ENCODE data around the gene VSX2. TPM values are rescaled to one million over a fixed set of nuclear protein-coding genes. Genes with fewer than 3 reads are reported as not detected.

VSX2 gene
- total RNA-seq, 1 experiment from 2014 or later = not detected

DNA sequence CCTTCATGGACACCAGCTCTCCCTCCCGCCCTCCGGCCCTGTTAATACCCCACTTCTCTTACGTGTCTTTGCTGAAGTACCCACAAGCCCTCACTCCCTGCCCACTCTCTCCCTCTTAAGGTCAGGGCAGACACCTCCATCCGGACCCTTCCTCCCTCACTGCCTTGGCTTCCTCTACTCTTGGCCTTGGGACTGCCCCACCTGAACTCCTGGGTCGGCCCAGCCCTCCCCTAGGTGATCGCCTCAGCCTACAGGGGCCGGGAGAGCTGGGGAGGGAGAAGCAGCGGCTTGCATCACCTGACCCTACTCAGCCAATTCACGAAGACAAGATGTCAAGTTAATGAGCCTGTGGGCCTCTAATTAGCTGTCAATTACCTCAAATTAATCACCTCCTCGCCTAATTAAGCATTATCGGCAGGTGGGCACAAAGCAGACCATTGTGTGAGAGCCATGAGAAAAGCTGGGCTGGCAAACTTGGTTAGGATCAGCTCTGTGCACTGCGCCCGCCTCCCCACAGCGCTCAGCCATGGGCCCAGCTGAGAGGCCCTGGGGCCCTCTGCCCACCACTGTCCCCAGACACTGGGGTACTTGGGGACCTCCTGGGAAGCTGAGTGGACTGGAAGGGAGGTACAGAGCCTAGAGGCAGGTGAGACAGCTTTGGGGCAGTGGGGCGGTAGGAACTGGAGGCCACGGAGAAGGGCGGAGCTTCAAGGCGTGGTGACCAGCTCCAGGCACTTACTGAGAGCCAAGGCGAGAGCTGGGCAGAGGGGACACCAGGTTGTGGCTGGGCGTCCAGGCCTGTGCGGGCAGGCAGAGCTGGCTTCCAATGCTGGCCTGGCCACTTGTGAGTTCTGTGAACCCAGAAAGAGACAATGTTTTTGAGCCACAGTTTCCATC is 25.1 kb upstream of the VSX2 start:
- Histone ChIP-seq H3K27me3 (replicated peaks) (peaks cover 13% of the 10 kb centered on the region; the same call in 1 of the 2 replicates), H3K4me3 (no peak overlapping the region), H3K4me1 (replicated peaks) (peaks cover 8% of the 10 kb centered on the region)

DNA sequence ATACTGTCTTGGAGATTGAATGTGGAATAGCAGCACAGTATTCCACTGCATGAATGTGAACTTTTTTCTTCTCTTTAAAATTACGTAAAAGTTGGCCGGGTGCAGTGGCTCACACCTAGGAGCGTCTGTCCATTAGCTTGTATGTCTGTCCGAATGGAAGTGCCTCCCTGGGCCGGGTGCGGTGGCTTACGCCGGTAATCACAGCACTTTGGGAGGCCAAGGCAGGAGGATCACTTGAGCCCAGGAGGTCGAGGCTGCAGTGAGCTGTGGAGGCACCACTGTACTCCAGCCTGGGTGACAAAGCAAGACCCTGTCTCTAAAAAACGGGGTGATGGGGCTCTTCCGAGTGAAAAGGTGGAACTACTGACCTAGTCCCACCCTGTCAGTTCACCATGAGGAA is 22.6 kb upstream of the VSX2 start:
- H3K27ac ChIP-seq = no peak overlapping the region
- peaks cover 13% of the 10 kb centered on the region; the same call in 1 of the 2 replicates for H3K27me3 ChIP-seq (replicated peaks)
- H3K36me3 ChIP-seq = no peaks in the 10 kb centered on the region
- no peak for DNase-seq (ENCODE audit: low read depth in 1 of 2, low spot score in 2 of 2)
- no peaks in the 10 kb centered on the region for H3K9me3 ChIP-seq (replicated peaks)
- peaks cover 8% of the 10 kb centered on the region for H3K4me1 ChIP-seq (replicated peaks)
- no peak overlapping the region for H3K4me3 ChIP-seq

More for the DNA sequence above, 25.1 kb upstream of the VSX2 start:
- no peak overlapping the region for H3K27ac ChIP-seq
- no peaks in the 10 kb centered on the region for H3K36me3 ChIP-seq
- no peak for DNase-seq (ENCODE audit: low read depth in 1 of 2, low spot score in 2 of 2)
- H3K9me3 ChIP-seq (replicated peaks) = no peaks in the 10 kb centered on the region

DNA sequence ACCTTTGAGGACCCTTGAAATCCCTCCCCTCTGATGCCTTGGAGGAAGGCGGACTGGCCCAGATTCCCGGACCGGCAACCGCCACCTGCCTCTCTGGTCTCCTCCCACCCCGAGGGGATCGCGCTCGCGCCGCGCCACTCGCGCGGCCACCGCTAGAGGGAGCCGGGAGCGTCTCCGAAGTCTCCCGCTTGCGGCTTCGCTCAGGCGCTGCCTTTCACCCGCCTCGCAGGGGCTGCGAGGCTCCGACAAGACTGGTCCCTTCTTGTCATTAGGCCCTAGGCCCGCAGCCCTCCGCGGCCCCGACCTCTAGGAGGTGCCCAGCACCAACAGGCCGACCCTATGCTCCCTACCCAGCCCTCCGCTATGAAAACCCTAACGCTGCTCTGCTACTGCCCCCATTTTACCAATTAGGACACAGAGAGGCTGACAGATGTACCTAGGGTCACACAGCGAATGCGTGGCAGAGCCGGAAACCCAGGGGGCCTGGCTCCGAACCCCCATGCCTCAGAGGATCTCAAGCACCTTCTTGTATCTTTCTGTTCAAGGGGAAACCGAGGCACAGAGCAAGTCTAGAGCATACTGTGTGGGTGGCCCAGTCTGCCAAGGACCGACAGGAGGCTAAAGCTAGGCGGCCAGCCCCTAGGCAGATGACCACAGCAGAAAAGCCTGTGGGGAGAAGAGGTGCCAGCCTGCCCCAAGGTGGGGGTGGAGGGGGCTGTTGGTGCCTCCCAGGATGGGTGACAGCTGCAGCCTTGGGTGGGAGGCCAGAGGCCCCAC is 21.4 kb upstream of the VSX2 start:
- peak; percentile 66 to 68 for DNase-seq (ENCODE audit: low read depth in 1 of 2, low spot score in 2 of 2)
- peaks cover 8% of the 10 kb centered on the region for H3K4me1 ChIP-seq (replicated peaks)
- no peaks in the 10 kb centered on the region for H3K36me3 ChIP-seq
- H3K4me3 ChIP-seq = no peak overlapping the region
- H3K27ac ChIP-seq = no peak overlapping the region
- H3K9me3 ChIP-seq (replicated peaks) = no peaks in the 10 kb centered on the region
- peaks cover 13% of the 10 kb centered on the region; the same call in 1 of the 2 replicates for H3K27me3 ChIP-seq (replicated peaks)

DNA sequence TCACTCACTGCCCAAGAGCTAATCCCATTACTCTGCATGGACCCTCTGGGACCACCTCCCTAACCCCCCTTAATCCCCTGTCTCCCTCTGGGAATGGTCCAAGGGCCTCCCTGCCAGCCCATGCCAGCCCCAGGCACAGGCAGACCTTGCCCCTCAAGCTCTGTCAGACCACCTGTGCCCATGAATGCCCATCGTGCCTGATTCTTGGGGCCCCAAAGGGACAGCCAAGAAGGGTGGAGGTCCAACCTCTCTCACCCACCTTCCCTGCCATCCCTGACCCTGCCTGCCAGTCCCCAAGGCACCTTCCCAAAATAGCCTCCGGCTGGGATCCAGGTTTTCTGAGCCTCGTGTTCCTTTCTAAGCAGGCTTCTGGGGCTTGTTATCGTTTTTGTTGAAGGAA is 20.8 kb upstream of the VSX2 start:
- Histone ChIP-seq H3K4me1 (replicated peaks) (peaks cover 8% of the 10 kb centered on the region), H3K36me3 (no peaks in the 10 kb centered on the region), H3K9me3 (replicated peaks) (no peaks in the 10 kb centered on the region), H3K27me3 (replicated peaks) (peaks cover 13% of the 10 kb centered on the region; the same call in 1 of the 2 replicates), H3K27ac (no peak overlapping the region), H3K4me3 (no peak overlapping the region)
- no peak for DNase-seq (ENCODE audit: low read depth in 1 of 2, low spot score in 2 of 2)

DNA sequence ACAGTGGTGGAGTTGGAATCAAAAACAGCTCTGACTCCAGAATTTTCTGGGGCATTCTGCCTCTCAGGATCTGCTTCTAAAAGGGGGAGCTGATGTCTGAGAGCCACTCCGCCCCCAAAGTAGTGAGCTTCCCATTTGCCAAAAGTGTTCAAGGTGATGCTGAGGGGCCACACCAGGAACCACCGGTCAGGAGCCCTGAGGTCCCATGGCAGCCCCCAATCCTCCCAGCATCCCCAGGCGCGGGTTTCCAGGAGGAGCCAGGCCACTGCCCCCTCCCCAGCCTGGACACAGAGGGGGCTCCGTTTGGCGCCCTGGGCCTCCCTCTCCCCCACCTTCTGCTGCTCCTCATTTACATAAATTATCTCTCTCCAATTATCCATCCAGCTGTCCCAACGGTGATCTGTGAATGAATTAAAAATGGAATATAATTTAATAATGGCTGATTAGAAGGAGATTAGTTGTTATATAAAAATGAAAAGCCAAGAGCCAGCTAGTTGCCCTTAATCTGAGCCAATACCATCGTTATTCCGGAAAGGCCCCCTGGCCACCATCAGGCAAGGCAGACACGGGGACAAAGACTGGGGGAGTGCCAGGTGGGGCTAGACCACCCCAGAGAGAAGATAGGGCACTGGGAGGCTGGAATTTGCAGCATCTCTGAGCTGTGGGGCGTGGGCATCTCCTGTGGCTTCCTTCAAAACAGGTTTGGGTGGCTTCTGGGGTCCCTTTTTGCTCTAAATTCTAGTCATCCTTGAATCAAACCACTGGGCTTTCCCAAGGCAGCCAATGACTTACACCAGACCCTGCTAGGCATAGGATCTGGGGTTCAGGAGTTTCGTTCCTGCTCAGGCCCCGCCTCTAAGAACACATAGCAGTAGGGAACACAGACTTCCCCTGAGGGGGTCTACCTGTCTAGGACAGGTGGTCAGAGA is 19.7 kb upstream of the VSX2 start:
- Histone ChIP-seq H3K27me3 (replicated peaks) (peaks cover 13% of the 10 kb centered on the region; the same call in 1 of the 2 replicates), H3K4me3 (no peak overlapping the region), H3K9me3 (replicated peaks) (no peaks in the 10 kb centered on the region), H3K36me3 (no peaks in the 10 kb centered on the region), H3K4me1 (replicated peaks) (peaks cover 8% of the 10 kb centered on the region), H3K27ac (no peak overlapping the region)
- DNase-seq (ENCODE audit: low read depth in 1 of 2, low spot score in 2 of 2) = no peak

DNA sequence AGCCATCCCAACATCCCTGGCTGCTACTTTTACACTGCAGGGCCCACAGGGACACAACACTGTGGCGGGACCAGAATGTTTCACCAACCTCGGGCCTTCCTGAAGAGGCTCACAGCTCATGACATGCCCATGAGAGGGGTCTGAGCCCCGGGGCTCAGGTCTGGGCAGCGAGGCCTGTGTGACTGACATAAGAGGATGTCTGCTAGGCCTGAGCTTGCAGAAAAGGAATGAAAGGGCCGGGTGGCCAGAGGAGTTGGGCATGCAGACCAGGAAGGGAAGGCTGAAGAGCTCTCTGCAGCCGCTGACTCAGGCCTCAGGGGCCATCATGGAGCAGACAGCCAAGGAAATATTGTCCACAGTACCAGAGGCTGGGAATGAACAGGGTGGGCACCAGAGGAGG is 18.3 kb upstream of the VSX2 start:
- no peaks in the 10 kb centered on the region for H3K9me3 ChIP-seq (replicated peaks)
- no peaks in the 10 kb centered on the region for H3K36me3 ChIP-seq
- DNase-seq (ENCODE audit: low read depth in 1 of 2, low spot score in 2 of 2) = no peak
- no peak overlapping the region for H3K27ac ChIP-seq
- H3K4me1 ChIP-seq (replicated peaks) = peaks cover 8% of the 10 kb centered on the region
- H3K4me3 ChIP-seq = no peak overlapping the region
- peaks cover 13% of the 10 kb centered on the region; the same call in 1 of the 2 replicates for H3K27me3 ChIP-seq (replicated peaks)

DNA sequence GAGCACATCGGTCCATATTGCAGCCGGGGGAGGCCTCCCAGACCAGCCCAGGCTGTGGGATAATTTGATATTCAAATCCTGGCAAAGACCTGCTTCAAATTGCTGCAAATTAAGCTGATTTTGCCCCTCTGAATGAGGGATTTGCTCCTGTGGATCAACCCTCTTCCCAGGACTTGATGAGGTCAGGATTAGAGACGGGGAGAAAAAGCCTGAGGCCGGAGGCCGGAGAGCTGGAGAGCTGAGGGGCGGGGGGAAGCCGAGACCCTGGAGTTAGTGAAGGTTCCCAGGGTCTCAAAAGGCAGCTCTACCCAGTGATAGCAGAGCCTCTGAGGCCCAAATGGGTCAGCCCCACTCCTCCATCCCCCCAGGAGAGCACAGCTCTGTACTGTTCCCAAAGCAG is 17.5 kb upstream of the VSX2 start:
- Histone ChIP-seq H3K36me3 (no peaks in the 10 kb centered on the region), H3K27ac (no peak overlapping the region), H3K4me3 (no peak overlapping the region), H3K4me1 (replicated peaks) (peaks cover 8% of the 10 kb centered on the region), H3K9me3 (replicated peaks) (no peaks in the 10 kb centered on the region), H3K27me3 (replicated peaks) (peaks cover 9% of the 10 kb centered on the region; the same call in 1 of the 2 replicates)
- DNase-seq (ENCODE audit: low read depth in 1 of 2, low spot score in 2 of 2) = no peak

DNA sequence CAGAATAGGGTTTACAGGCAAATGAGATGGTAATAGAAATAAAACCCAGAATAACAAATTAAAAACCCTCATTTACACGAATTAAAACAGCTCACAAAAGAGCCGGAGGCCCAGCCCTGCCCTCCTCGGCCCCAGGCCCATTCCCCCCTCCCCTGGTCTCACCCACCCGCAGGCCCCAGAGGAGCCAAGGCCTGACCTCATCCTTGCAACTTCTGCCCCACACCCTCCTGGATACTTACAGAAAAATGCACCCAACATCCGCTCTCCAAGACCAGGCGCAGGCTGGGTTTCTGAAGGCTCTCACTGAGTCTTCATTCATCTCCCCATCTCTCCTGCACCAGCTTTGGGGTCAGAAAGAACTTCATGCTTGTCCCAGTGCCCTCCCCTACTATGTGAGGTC is 16.2 kb upstream of the VSX2 start:
- Histone ChIP-seq H3K36me3 (no peaks in the 10 kb centered on the region), H3K27ac (no peak overlapping the region), H3K4me3 (no peak overlapping the region), H3K27me3 (replicated peaks) (peaks cover 6% of the 10 kb centered on the region; the same call in 1 of the 2 replicates), H3K9me3 (replicated peaks) (no peaks in the 10 kb centered on the region), H3K4me1 (replicated peaks) (peaks cover under 1% of the 10 kb centered on the region)
- no peak for DNase-seq (ENCODE audit: low read depth in 1 of 2, low spot score in 2 of 2)

DNA sequence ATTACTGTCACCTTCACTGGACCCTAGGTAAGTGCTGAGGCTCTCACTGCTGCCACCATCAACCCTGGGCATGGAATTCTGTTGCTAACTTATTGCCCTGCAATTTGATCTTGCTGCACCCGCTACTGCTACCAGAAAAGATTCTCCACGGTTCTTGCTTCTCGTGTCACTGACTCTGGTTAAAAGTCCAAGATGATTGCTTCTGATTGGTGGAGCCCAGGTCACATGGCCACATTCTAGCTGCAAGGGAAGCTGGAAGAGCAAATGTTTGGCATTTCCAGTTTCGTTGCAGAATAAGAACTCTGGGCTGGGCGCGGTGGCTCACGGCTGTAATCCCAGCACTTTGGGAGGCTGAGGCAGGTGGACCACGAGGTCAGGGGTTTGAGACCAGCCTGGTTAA is 7.5 kb upstream of the VSX2 start:
- no peak for DNase-seq (ENCODE audit: low read depth in 1 of 2, low spot score in 2 of 2)
- H3K36me3 ChIP-seq = no peaks in the 10 kb centered on the region
- H3K27me3 ChIP-seq (replicated peaks) = peaks cover 27% of the 10 kb centered on the region
- no peak overlapping the region for H3K4me3 ChIP-seq
- H3K27ac ChIP-seq = no peak overlapping the region
- H3K9me3 ChIP-seq (replicated peaks) = no peaks in the 10 kb centered on the region
- no peaks in the 10 kb centered on the region for H3K4me1 ChIP-seq (replicated peaks)

DNA sequence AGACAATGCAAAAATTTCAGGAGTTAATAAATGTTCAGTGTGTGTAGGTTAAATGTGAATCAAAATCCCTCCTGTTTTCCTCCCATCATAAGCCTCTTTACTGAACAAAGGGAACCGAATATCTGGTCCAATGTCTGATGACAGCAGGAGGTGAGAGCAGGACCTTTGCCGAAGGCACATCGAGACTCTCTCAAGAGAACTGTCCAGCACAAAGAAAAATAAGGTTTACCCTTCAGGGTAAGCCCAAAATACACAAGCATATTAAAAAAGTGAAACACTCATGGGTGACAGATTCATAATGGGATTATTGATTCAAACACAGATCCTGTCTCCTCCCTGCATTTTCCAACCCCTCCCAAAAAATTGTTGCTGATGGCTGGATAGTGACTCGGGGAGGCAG is 4.2 kb upstream of the VSX2 start:
- peaks cover 37% of the 10 kb centered on the region for H3K27me3 ChIP-seq (replicated peaks)

DNA sequence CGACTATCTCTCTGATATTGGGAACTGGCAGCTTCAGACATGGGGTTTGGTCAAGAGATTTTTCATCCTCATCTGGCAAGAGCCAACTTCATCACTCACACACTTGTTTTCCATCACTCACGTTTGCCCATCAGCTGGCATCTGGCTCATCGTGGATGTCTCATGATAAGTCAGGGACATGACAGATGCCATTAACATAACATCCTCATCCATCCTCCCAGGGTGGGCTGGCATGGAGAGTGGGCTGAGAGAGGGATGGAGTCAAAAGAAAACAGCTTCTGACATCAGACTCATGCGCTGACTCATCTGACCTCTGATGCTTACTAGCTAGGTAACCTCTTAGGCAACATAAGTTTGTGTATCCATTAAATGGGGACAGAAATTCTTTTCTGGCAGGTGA is 1.8 kb upstream of the VSX2 start:
- peaks cover 49% of the 10 kb centered on the region for H3K27me3 ChIP-seq (replicated peaks)
- no peak overlapping the region for H3K27ac ChIP-seq
- no peaks in the 10 kb centered on the region for H3K9me3 ChIP-seq (replicated peaks)
- no peaks in the 10 kb centered on the region for H3K36me3 ChIP-seq
- no peak overlapping the region for H3K4me3 ChIP-seq
- DNase-seq (ENCODE audit: low read depth in 1 of 2, low spot score in 2 of 2) = no peak
- no peaks in the 10 kb centered on the region for H3K4me1 ChIP-seq (replicated peaks)

More for the DNA sequence above, 4.2 kb upstream of the VSX2 start:
- Histone ChIP-seq H3K9me3 (replicated peaks) (no peaks in the 10 kb centered on the region), H3K4me1 (replicated peaks) (no peaks in the 10 kb centered on the region), H3K27ac (no peak overlapping the region), H3K4me3 (no peak overlapping the region), H3K36me3 (no peaks in the 10 kb centered on the region)
- DNase-seq (ENCODE audit: low read depth in 1 of 2, low spot score in 2 of 2) = no peak

DNA sequence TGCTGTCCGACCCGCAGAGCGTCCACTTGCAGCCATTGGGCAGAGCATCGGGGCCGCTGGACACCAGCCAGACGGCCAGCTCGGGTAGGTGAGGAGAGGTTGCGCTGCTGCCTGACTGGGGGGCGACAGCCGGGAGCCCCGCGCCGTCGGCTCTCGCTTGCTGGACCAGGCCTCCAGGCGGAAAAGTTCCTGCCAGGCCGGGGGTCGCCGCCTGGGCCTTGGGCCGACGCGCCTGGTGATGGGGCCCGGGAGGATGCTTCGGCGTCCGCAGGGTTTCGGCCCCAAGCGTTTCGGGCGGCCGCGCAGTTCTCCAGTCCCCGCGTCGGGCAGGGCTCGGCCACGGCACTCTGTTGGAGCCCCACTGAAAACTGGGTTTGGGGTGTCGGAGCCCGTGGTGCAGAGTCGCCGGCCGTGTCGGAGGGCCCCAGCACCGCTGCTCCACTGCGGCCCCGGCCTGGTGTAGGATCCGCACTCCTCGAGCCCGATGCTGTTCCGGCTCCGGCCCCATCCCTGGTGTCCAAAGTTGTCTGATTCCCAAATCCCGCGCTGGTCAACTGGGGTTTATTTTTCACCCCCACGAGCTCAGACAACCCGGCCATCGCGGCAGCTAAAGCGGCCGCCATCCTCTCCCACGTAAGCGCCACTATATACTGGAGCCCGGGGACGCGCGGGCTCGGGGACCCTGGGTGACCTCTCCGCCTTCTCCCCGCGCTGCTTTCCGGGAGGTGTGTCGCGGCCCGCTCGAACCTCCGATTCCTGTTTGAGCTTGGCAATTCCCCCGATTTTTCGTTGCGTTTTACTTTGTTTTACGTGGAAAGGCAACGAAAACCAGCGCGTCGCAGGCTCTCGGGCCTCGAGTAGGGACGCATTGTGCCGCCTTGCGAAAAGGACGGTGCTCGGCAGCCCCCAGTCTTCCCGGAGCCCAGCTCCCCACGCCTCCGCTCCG is 872 bp downstream of the VSX2 start:
- no peaks in the 10 kb centered on the region for H3K9me3 ChIP-seq (replicated peaks)
- H3K4me1 ChIP-seq (replicated peaks) = no peaks in the 10 kb centered on the region
- no peaks in the 10 kb centered on the region for H3K36me3 ChIP-seq
- no peak overlapping the region for H3K4me3 ChIP-seq
- no peak for DNase-seq (ENCODE audit: low read depth in 1 of 2, low spot score in 2 of 2)
- H3K27me3 ChIP-seq (replicated peaks) = peaks cover 59% of the 10 kb centered on the region
- H3K27ac ChIP-seq = no peak overlapping the region
